ENCODE data around the gene CDX1.

- no peak for TF ChIP-seq ZNF274 (IDR thresholded peaks at IDR 0.05; ENCODE audit: low read depth, low read length)
- TF ChIP-seq YY1 (IDR thresholded peaks at IDR 0.05; ENCODE audit: insufficient read depth, insufficient read length), result no peak
Measured at GRCh38 chr5:150121448-150122157, 45.0 kb upstream of the CDX1 start.

All from NT2/D1 (cell line).